Measurements from ENCODE around the gene COG1. TPM values are rescaled to one million over a fixed set of nuclear protein-coding genes. Genes with fewer than 3 reads are reported as not detected.

Gene COG1
- total RNA-seq, 1 experiment from 2014 or later = 41.2 TPM

DNA sequence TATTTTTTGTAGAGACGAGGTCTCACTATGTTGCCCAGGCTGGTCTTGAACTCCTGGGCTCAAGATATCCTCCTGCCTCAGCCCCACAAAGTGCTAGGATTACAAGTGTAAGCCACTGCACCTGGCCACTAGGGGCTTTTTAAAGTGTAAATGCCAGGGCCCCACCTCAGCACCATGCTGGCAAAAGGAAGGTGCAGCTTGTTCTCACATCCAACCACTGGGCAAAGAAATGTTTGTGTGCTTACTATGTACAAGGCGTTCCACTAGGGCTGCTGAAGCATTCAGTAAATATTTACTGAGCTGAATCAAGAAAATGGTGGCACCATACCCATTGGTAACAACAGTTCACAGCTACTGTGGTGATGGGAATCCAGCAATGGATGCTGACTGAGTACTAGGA is 22.6 kb downstream of the COG1 start:
- DNase-seq (ENCODE audit: low read depth, low spot score) = no peak
- POLR2A ChIA-PET = no interaction called here
- no peak for TF ChIP-seq TCF7L2 (IDR thresholded peaks at IDR 0.05; ENCODE audit: low read depth, low read length)
- no peak for TF ChIP-seq POLR2AphosphoS5 (IDR thresholded peaks at IDR 0.05; ENCODE audit: low read depth, low read length)
- TF ChIP-seq, protein P1, sequence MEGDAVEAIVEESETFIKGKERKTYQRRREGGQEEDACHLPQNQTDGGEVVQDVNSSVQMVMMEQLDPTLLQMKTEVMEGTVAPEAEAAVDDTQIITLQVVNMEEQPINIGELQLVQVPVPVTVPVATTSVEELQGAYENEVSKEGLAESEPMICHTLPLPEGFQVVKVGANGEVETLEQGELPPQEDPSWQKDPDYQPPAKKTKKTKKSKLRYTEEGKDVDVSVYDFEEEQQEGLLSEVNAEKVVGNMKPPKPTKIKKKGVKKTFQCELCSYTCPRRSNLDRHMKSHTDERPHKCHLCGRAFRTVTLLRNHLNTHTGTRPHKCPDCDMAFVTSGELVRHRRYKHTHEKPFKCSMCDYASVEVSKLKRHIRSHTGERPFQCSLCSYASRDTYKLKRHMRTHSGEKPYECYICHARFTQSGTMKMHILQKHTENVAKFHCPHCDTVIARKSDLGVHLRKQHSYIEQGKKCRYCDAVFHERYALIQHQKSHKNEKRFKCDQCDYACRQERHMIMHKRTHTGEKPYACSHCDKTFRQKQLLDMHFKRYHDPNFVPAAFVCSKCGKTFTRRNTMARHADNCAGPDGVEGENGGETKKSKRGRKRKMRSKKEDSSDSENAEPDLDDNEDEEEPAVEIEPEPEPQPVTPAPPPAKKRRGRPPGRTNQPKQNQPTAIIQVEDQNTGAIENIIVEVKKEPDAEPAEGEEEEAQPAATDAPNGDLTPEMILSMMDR (IDR thresholded peaks at IDR 0.05) = no peak
- no peak for TF ChIP-seq SIN3A (IDR thresholded peaks at IDR 0.05; ENCODE audit: borderline replicate concordance, insufficient read depth, low read depth, low read length)
- TF ChIP-seq, protein P2, sequence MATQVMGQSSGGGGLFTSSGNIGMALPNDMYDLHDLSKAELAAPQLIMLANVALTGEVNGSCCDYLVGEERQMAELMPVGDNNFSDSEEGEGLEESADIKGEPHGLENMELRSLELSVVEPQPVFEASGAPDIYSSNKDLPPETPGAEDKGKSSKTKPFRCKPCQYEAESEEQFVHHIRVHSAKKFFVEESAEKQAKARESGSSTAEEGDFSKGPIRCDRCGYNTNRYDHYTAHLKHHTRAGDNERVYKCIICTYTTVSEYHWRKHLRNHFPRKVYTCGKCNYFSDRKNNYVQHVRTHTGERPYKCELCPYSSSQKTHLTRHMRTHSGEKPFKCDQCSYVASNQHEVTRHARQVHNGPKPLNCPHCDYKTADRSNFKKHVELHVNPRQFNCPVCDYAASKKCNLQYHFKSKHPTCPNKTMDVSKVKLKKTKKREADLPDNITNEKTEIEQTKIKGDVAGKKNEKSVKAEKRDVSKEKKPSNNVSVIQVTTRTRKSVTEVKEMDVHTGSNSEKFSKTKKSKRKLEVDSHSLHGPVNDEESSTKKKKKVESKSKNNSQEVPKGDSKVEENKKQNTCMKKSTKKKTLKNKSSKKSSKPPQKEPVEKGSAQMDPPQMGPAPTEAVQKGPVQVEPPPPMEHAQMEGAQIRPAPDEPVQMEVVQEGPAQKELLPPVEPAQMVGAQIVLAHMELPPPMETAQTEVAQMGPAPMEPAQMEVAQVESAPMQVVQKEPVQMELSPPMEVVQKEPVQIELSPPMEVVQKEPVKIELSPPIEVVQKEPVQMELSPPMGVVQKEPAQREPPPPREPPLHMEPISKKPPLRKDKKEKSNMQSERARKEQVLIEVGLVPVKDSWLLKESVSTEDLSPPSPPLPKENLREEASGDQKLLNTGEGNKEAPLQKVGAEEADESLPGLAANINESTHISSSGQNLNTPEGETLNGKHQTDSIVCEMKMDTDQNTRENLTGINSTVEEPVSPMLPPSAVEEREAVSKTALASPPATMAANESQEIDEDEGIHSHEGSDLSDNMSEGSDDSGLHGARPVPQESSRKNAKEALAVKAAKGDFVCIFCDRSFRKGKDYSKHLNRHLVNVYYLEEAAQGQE (IDR thresholded peaks at IDR 0.05; ENCODE audit: insufficient read depth in 1 of 2, low read depth in 2 of 2, low read length in 1 of 2) = no peak
- BruUV-seq (replicated peaks) = no TSS peak
- CTCF ChIA-PET = no interaction called here
- in situ Hi-C loops (cut with HindIII; ENCODE audit: low pct_unique_long_range_greater_than_20kb, low sequenced_read_pairs) (no loop called here), intact Hi-C loops (cut with micrococcal nuclease; ENCODE audit: unreplicated experiment) (no loop called here)
- Histone ChIP-seq H3K9me3 (ENCODE audit: control insufficient read depth, insufficient read depth, low read depth, low read length) (no peaks in the 10 kb centered on the region), H3K36me3 (ENCODE audit: control insufficient read depth, insufficient read depth, low read length) (no peaks in the 10 kb centered on the region), H3K4me1 (ENCODE audit: control insufficient read depth, insufficient read depth, low read length) (no peaks in the 10 kb centered on the region), H3K27me3 (ENCODE audit: control insufficient read depth, insufficient read depth, low read length) (no peaks in the 10 kb centered on the region), H3K4me3 (ENCODE audit: low read depth in 2 of 2, low read length in 2 of 2) (no peak overlapping the region), H3K27ac (ENCODE audit: low read length) (no peak overlapping the region)
- ATAC-seq = peak; percentile 64

DNA sequence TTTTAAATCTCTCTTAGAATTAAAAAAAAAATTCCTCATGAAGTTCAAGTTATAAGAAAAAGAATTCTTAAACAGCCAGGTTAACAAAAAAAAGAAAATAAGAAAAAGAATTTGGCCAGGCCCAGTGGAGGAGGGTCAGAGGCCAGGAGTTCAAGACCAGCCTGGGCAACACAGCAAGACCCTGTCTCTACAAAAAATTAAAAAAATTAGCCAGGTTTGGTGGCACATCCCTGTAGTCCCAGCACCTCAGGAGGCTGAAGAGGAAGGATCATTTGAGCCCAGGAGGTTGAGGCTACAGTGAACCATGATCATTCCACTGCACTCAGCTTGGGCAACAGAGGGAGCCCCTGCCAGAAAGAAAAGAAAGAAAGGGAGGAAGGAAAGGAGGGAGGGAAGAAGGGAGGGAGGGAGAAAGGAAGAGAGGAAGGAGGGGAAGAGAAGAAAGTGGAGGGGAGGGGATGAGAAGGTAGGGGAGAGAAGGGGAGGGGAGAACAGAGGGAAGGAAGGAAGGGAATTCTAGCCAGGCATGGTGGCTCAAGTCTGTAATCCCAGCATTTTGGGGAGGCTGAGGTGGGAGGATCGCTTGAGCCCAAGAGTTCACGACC is 30.9 kb downstream of the COG1 start:
- no TSS peak for BruUV-seq (replicated peaks)
- in situ Hi-C loops (cut with HindIII; ENCODE audit: low pct_unique_long_range_greater_than_20kb, low sequenced_read_pairs) = no loop called here
- POLR2A ChIA-PET = no interaction called here
- H3K4me1 ChIP-seq (ENCODE audit: control insufficient read depth, insufficient read depth, low read length) = peaks cover 25% of the 10 kb centered on the region
- no peaks in the 10 kb centered on the region for H3K9me3 ChIP-seq (ENCODE audit: control insufficient read depth, insufficient read depth, low read depth, low read length)
- H3K4me3 ChIP-seq (ENCODE audit: low read depth in 2 of 2, low read length in 2 of 2) = no peak overlapping the region
- H3K27me3 ChIP-seq (ENCODE audit: control insufficient read depth, insufficient read depth, low read length) = no peaks in the 10 kb centered on the region
- ATAC-seq = no peak
- DNase-seq (ENCODE audit: low read depth, low spot score) = no peak
- peaks cover 6% of the 10 kb centered on the region; the same call in 1 of the 2 replicates for H3K36me3 ChIP-seq (ENCODE audit: control insufficient read depth, insufficient read depth, low read length)
- CTCF ChIA-PET = interaction anchor here (0.6 to 0.8 kb wide), 2 partner anchors 667 to 707 kb away, joined by 5 to 14 read pairs; no protein-coding TSS in a partner anchor
- H3K27ac ChIP-seq (ENCODE audit: low read length) = no peak overlapping the region
- TF ChIP-seq, protein P2 (IDR thresholded peaks at IDR 0.05; ENCODE audit: insufficient read depth in 1 of 2, low read depth in 2 of 2, low read length in 1 of 2) = no peak
- TF ChIP-seq SIN3A (IDR thresholded peaks at IDR 0.05; ENCODE audit: borderline replicate concordance, insufficient read depth, low read depth, low read length) (no peak), TCF7L2 (IDR thresholded peaks at IDR 0.05; ENCODE audit: low read depth, low read length) (no peak)
- intact Hi-C loops (cut with micrococcal nuclease; ENCODE audit: unreplicated experiment) = no loop called here

All from Panc1 (cell line).